ENCODE data around the gene ESYT2. TPM values are rescaled to one million over a fixed set of nuclear protein-coding genes. Genes with fewer than 3 reads are reported as not detected.

Gene ESYT2
- total RNA-seq, 1 donor from 2014 or later: 23.3 TPM

- H3K9me3 Mint-ChIP-seq: no peaks in the 10 kb centered on the region
- no peak for DNase-seq (ENCODE audit: low read depth, low spot score)
- H3K36me3 Mint-ChIP-seq (ENCODE audit: low read depth): no peaks in the 10 kb centered on the region
- TF ChIP-seq CTCF (conservative IDR thresholded peaks at IDR 0.05): no peak
- H3K27ac Mint-ChIP-seq (ENCODE audit: unreplicated experiment): peak overlapping the region; percentile 73
- H3K4me3 Mint-ChIP-seq: peak overlapping the region; percentile 87
- peaks cover 11% of the 10 kb centered on the region for H3K27me3 Mint-ChIP-seq (ENCODE audit: low read depth)
- peaks cover 20% of the 10 kb centered on the region for H3K4me1 Mint-ChIP-seq
Observed at GRCh38 chr7:158830211-158830723, 958 bp upstream of the ESYT2 start.

GRCh38 chr7:158829021-158829341 lies 328 bp downstream of the ESYT2 start:
- H3K27ac Mint-ChIP-seq (ENCODE audit: unreplicated experiment): no peak overlapping the region
- peaks cover 11% of the 10 kb centered on the region for H3K27me3 Mint-ChIP-seq (ENCODE audit: low read depth)
- TF ChIP-seq CTCF (conservative IDR thresholded peaks at IDR 0.05): no peak
- H3K4me3 Mint-ChIP-seq: peak overlapping the region; percentile 85
- peaks cover 25% of the 10 kb centered on the region for H3K4me1 Mint-ChIP-seq
- peak; percentile 48 for DNase-seq (ENCODE audit: low read depth, low spot score)
- no peaks in the 10 kb centered on the region for H3K36me3 Mint-ChIP-seq (ENCODE audit: low read depth)
- no peaks in the 10 kb centered on the region for H3K9me3 Mint-ChIP-seq

- H3K4me3 Mint-ChIP-seq: peak overlapping the region; percentile 85
- no peaks in the 10 kb centered on the region for H3K9me3 Mint-ChIP-seq
- H3K4me1 Mint-ChIP-seq: peaks cover 26% of the 10 kb centered on the region
- no peak for TF ChIP-seq CTCF (conservative IDR thresholded peaks at IDR 0.05)
- H3K27me3 Mint-ChIP-seq (ENCODE audit: low read depth): peaks cover 11% of the 10 kb centered on the region
- peak overlapping the region; percentile 47 for H3K27ac Mint-ChIP-seq (ENCODE audit: unreplicated experiment)
- DNase-seq (ENCODE audit: low read depth, low spot score): peak; percentile 33
- no peaks in the 10 kb centered on the region for H3K36me3 Mint-ChIP-seq (ENCODE audit: low read depth)
Observed at GRCh38 chr7:158828133-158829020, 932 bp downstream of the ESYT2 start.

GRCh38 chr7:158827411-158828132 lies 1.7 kb downstream of the ESYT2 start:
- peak overlapping the region; percentile 47 for H3K27ac Mint-ChIP-seq (ENCODE audit: unreplicated experiment)
- peak overlapping the region; percentile 85 for H3K4me3 Mint-ChIP-seq
- TF ChIP-seq CTCF (conservative IDR thresholded peaks at IDR 0.05): no peak
- no peaks in the 10 kb centered on the region for H3K36me3 Mint-ChIP-seq (ENCODE audit: low read depth)
- H3K9me3 Mint-ChIP-seq: no peaks in the 10 kb centered on the region
- H3K4me1 Mint-ChIP-seq: peaks cover 26% of the 10 kb centered on the region
- DNase-seq (ENCODE audit: low read depth, low spot score): no peak
- H3K27me3 Mint-ChIP-seq (ENCODE audit: low read depth): peaks cover 11% of the 10 kb centered on the region

- H3K27me3 Mint-ChIP-seq (ENCODE audit: low read depth): no peaks in the 10 kb centered on the region
Observed at GRCh38 chr7:158825628-158826289, 3.5 kb downstream of the ESYT2 start.

More at GRCh38 chr7:158825628-158826289, 3.5 kb downstream of the ESYT2 start:
- Mint-ChIP-seq H3K9me3 (no peaks in the 10 kb centered on the region), H3K27ac (ENCODE audit: unreplicated experiment) (no peak overlapping the region), H3K4me1 (peaks cover 37% of the 10 kb centered on the region), H3K36me3 (ENCODE audit: low read depth) (no peaks in the 10 kb centered on the region), H3K4me3 (peak overlapping the region; percentile 47)
- no peak for TF ChIP-seq CTCF (conservative IDR thresholded peaks at IDR 0.05)
- DNase-seq (ENCODE audit: low read depth, low spot score): no peak
